GM13976 (cell line): ENCODE results near the gene PARP12.

ENCODE experiments used
- DNase-seq: peaks from one replicate; pipeline ENCODE4 v3.0.0; 2012; ENCODE audit warnings: low spot score
- in situ Hi-C: fragments of 300-500 bp; cut with MboI; formaldehyde crosslinking; loops from one replicate; pipeline ENCODE4 v1.12.0; 2022; ENCODE audit warnings: low sequenced_read_pairs, mixed read lengths, inconsistent platforms; ENCODE audit not compliant: unreplicated experiment
- TF ChIP-seq, protein P1 (sequence below): IDR thresholded peaks from 2 replicates; pipeline ENCODE4 v1.5.1; 2012; ENCODE audit warnings: borderline replicate concordance, mild to moderate bottlenecking; ENCODE audit not compliant: insufficient read depth; ENCODE audit errors: extremely low read depth, missing control alignments, control extremely low read depth

The PARP12 gene

DNA sequence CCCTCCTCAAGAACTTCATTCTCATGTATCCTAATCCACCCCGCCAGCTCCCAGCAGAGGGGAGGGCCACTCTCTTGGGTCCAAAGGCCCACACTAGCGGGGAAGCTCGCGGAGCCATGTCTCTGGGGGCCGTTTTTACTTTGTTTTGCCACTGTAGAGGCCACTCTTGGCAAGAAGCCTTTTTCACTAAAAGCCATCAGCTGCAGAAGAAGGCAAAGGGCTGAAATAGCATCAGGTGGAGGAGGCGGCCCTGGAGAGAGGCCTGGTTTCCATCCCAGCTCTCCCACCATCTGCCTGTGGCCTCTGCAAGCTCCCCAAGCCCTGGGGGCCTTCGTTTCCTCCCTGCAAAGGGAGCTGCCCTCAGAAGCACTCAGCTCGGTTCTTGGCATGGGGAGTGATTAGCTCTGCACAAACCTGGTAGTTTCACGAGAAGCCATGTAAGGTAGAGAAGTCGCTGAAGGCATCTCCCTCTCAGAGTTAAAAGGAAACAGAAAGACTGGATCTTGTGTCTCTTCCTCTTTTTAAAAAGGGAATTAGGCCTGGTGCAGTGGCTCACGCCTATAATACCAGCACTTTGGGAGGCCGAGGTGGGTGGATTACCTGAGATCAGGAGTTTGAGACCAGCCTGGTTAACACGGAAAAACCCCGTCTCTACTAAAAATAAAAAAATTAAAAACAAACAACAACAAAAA, 70.3 kb downstream of the PARP12 start:
- DNase-seq = no peak
- in situ Hi-C loops = no loop called here
- TF ChIP-seq, protein P1, sequence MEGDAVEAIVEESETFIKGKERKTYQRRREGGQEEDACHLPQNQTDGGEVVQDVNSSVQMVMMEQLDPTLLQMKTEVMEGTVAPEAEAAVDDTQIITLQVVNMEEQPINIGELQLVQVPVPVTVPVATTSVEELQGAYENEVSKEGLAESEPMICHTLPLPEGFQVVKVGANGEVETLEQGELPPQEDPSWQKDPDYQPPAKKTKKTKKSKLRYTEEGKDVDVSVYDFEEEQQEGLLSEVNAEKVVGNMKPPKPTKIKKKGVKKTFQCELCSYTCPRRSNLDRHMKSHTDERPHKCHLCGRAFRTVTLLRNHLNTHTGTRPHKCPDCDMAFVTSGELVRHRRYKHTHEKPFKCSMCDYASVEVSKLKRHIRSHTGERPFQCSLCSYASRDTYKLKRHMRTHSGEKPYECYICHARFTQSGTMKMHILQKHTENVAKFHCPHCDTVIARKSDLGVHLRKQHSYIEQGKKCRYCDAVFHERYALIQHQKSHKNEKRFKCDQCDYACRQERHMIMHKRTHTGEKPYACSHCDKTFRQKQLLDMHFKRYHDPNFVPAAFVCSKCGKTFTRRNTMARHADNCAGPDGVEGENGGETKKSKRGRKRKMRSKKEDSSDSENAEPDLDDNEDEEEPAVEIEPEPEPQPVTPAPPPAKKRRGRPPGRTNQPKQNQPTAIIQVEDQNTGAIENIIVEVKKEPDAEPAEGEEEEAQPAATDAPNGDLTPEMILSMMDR = no peak

DNA sequence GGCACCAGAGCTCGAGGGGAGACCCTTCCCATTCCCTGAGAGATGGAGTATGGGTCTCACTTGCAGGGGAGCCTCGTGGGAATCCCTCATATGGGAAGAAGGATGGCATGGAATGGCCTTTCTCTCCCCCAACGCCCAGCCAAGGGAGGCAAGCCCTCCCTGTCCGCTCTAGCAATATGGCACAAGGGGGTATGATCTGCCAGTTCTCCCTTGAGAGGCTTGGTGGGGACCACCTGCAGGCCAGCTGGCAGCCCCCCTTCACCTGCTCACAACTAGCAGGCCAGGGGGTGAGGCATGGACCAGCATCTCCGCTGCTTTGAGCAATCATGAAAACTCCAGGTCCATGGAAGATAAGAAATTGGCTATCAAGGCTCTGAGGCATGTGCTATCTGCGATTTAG, 70.8 kb downstream of the PARP12 start:
- in situ Hi-C loops = no loop called here
- no peak for DNase-seq
- TF ChIP-seq, protein P1 = no peak

DNA sequence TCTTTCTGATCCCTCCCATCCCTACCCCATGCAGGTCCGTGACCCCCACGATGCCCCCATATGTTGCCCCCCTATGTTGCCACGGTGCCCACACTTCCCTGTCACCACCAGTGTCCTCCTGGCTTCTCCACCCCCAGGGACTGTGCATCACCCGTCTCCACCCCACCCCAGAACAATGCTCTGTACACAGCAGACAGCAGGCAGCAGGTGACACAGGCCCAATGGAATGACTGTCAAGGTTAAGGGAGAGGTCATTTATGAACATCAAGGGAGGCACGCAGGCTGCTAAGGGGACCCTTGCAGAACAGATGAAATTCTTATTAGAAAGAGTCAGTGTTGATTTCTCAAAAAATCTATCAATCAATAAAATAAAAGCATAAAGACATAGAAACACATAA, 71.5 kb downstream of the PARP12 start:
- in situ Hi-C loops = no loop called here
- TF ChIP-seq, protein P1 = no peak
- no peak for DNase-seq

DNA sequence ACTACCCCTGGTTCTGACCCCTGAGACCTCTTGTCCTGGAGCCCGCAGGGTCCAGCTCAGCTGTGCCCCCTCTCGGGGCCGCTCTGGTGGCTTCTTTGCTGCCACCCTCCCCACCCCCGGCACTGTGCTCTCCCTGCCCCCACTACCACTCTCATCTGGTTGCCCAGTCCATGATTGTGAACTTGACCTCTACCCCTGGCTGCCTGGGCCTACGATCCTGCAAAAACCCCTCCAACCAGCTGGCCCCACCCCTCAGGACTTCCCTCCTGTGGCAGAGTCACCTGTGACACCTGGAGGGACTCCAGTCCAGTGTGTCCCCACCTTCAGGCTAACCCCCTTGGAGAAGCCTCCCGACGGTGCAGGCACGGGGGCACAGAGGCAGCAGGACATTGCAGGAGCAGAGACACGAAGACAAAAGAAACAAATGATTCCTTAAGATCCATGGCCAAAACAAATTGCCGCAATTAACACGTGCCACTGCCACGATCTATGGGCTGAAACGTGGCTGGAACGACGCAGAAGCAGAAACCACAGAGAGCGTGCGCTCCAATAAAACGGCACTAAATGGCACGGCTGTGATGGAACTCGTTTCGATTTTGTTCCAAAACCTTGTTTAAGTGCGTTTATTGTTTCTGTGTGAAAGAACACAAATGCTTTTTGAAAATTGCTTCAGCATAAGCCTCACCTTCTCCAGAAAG, 72.0 kb downstream of the PARP12 start:
- in situ Hi-C loops = no loop called here
- no peak for DNase-seq
- TF ChIP-seq, protein P1 = no peak

GRCh38 chr7:139990142-139990535, 72.6 kb downstream of the PARP12 start:
- in situ Hi-C loops = no loop called here
- no peak for DNase-seq

GRCh38 chr7:139989366-139990141, 73.2 kb downstream of the PARP12 start:
- in situ Hi-C loops = no loop called here
- TF ChIP-seq, protein P1 = no peak
- no peak for DNase-seq

More at GRCh38 chr7:139990142-139990535, 72.6 kb downstream of the PARP12 start:
- TF ChIP-seq, protein P1 = no peak
